ENCODE results near the gene MRPL20.

The MRPL20 gene

GRCh38 chr1:1399187-1399871 lies 7.8 kb downstream of the MRPL20 start, which contains the start of gene CCNL2:
Gene CCNL2 (minus strand): TSS chr1:1399335. CDS start chr1:1399306, 29 bp downstream.
- Histone ChIP-seq H3K9me3 (ENCODE audit: control insufficient read depth in 1 of 2, low read length in 2 of 2) (no peaks in the 10 kb centered on the region), H3K9ac (ENCODE audit: low read depth in 1 of 2, low read length in 2 of 2) (peak within 1 kb of the TSS; percentile 96 to 98), H3K27me3 (ENCODE audit: control insufficient read depth in 1 of 2, insufficient read depth in 2 of 2, low read length in 2 of 2) (no peaks in the 10 kb centered on the region), H3K4me1 (ENCODE audit: control insufficient read depth in 1 of 2, insufficient read depth in 2 of 2, low read length in 2 of 2) (peaks cover 29% of the 10 kb centered on the region in 2 donors), H3K36me3 (ENCODE audit: control insufficient read depth in 1 of 2, insufficient read depth in 2 of 2, low read length in 2 of 2) (peaks cover 39 to 59% of the 10 kb centered on the region in 2 donors), H3K27ac (ENCODE audit: low read depth, low read length) (peak within 1 kb of the TSS; percentile 70), H3K4me3 (ENCODE audit: low read depth in 1 of 2, low read length in 2 of 2) (peak within 1 kb of the TSS; percentile 94 to 100)

DNA sequence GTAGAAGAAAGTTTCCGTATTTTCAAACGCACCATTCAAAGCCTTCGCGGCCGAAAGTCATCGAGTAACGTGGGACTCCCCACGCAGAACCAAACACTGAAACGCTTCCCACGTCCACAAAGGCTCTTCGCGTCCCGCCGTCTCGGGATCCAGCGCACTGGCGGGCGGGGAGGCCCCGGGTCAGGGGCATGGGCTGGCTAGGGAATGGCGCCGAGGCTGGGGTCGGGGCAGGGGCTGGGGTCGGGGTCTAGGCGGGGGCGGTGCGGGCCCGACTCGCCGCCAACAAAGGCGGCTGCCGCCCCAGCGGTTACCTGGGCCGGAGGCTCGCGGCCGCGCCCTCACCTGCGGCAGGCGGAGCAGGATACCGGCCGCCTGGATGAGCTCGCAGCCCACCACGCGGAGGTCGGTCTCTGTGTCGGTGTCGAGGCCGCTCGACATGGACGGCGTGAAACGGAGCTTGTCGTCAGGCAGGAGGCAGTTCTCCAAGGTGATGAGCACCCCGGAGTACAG lies 8.4 kb downstream of the MRPL20 start:
- Histone ChIP-seq H3K9me3 (ENCODE audit: control insufficient read depth in 1 of 2, low read length in 2 of 2) (no peaks in the 10 kb centered on the region), H3K4me3 (ENCODE audit: low read depth in 1 of 2, low read length in 2 of 2) (peak overlapping the region; percentile 89 to 94), H3K27ac (ENCODE audit: low read depth, low read length) (peak overlapping the region; percentile 70), H3K4me1 (ENCODE audit: control insufficient read depth in 1 of 2, insufficient read depth in 2 of 2, low read length in 2 of 2) (peaks cover 29% of the 10 kb centered on the region in 2 donors), H3K9ac (ENCODE audit: low read depth in 1 of 2, low read length in 2 of 2) (peak overlapping the region; percentile 77), H3K36me3 (ENCODE audit: control insufficient read depth in 1 of 2, insufficient read depth in 2 of 2, low read length in 2 of 2) (peaks cover 39 to 62% of the 10 kb centered on the region in 2 donors), H3K27me3 (ENCODE audit: control insufficient read depth in 1 of 2, insufficient read depth in 2 of 2, low read length in 2 of 2) (no peaks in the 10 kb centered on the region)

DNA sequence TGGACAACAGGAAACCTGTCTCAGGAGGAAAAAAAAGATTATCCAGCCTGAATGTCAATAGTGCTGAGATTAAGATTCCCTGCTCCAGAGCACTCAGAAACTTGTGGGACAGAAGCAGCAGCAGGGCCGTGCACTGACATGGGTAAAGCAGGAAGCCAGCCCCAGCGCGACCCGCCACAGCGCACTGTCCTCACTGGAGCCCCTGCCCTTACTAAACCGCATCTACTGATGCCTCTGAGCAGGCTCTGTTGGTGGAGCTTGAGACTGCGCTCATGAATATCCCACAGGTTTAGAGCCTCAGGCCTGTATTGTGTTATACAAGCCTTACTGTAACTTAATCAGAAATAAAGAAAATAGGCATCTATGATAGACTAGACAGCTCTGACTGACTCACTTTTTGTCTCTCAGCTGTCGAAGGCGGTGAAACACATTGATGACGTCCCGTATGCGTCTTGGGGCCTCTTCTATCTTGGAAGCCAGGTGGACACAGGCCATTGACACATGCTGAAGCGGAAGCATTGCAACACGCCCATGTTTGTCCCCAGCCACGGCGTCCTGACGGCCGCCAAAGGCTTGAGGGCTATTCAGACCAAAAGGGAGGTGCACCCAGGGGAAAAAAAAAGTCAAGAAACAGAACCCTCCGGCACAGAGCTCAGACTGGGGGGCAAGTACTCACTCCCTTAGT lies 9.1 kb downstream of the MRPL20 start:
- H3K9me3 ChIP-seq (ENCODE audit: control insufficient read depth in 1 of 2, low read length in 2 of 2), result no peaks in the 10 kb centered on the region
- peak overlapping the region; percentile 89 to 94 for H3K4me3 ChIP-seq (ENCODE audit: low read depth in 1 of 2, low read length in 2 of 2)
- peaks cover 46 to 66% of the 10 kb centered on the region in 2 donors for H3K36me3 ChIP-seq (ENCODE audit: control insufficient read depth in 1 of 2, insufficient read depth in 2 of 2, low read length in 2 of 2)
- H3K9ac ChIP-seq (ENCODE audit: low read depth in 1 of 2, low read length in 2 of 2), result peak overlapping the region; percentile 77
- no peak overlapping the region for H3K27ac ChIP-seq (ENCODE audit: low read depth, low read length)
- H3K27me3 ChIP-seq (ENCODE audit: control insufficient read depth in 1 of 2, insufficient read depth in 2 of 2, low read length in 2 of 2), result no peaks in the 10 kb centered on the region
- peaks cover 29% of the 10 kb centered on the region in 2 donors for H3K4me1 ChIP-seq (ENCODE audit: control insufficient read depth in 1 of 2, insufficient read depth in 2 of 2, low read length in 2 of 2)

- peaks cover 49 to 66% of the 10 kb centered on the region in 2 donors for H3K36me3 ChIP-seq (ENCODE audit: control insufficient read depth in 1 of 2, insufficient read depth in 2 of 2, low read length in 2 of 2)
- no peaks in the 10 kb centered on the region for H3K9me3 ChIP-seq (ENCODE audit: control insufficient read depth in 1 of 2, low read length in 2 of 2)
- H3K9ac ChIP-seq (ENCODE audit: low read depth in 1 of 2, low read length in 2 of 2), result no peak overlapping the region
- H3K4me1 ChIP-seq (ENCODE audit: control insufficient read depth in 1 of 2, insufficient read depth in 2 of 2, low read length in 2 of 2), result peaks cover 14 to 16% of the 10 kb centered on the region in 2 donors
- H3K27ac ChIP-seq (ENCODE audit: low read depth, low read length), result no peak overlapping the region
- no peak overlapping the region for H3K4me3 ChIP-seq (ENCODE audit: low read depth in 1 of 2, low read length in 2 of 2)
- no peaks in the 10 kb centered on the region for H3K27me3 ChIP-seq (ENCODE audit: control insufficient read depth in 1 of 2, insufficient read depth in 2 of 2, low read length in 2 of 2)
Observed at GRCh38 chr1:1395166-1395565, 11.9 kb downstream of the MRPL20 start.

DNA sequence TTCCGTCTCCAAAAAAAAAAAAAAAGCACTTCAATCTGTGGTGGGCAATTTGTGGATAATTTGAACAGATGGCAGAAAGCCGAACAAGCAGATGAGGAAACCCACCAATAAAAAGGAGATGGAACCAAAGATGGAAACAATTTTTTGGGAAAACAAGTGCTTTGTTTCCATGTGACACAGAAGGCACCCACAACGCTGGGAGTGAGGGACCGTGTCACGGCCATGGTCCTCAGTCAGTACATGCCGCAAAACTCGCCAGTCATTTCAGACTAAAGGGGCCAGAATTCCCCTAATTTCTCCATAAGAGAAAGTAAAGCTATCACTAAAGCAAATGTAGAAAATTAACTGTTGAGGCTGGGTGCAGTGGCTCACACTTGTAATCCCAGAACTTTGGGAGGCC lies 13.0 kb downstream of the MRPL20 start:
- Histone ChIP-seq H3K9ac (ENCODE audit: low read depth in 1 of 2, low read length in 2 of 2) (no peak overlapping the region), H3K36me3 (ENCODE audit: control insufficient read depth in 1 of 2, insufficient read depth in 2 of 2, low read length in 2 of 2) (peaks cover 53 to 76% of the 10 kb centered on the region in 2 donors), H3K4me3 (ENCODE audit: low read depth in 1 of 2, low read length in 2 of 2) (no peak overlapping the region), H3K27ac (ENCODE audit: low read depth, low read length) (no peak overlapping the region), H3K9me3 (ENCODE audit: control insufficient read depth in 1 of 2, low read length in 2 of 2) (no peaks in the 10 kb centered on the region), H3K27me3 (ENCODE audit: control insufficient read depth in 1 of 2, insufficient read depth in 2 of 2, low read length in 2 of 2) (no peaks in the 10 kb centered on the region), H3K4me1 (ENCODE audit: control insufficient read depth in 1 of 2, insufficient read depth in 2 of 2, low read length in 2 of 2) (peaks cover 11 to 12% of the 10 kb centered on the region in 2 donors)

DNA sequence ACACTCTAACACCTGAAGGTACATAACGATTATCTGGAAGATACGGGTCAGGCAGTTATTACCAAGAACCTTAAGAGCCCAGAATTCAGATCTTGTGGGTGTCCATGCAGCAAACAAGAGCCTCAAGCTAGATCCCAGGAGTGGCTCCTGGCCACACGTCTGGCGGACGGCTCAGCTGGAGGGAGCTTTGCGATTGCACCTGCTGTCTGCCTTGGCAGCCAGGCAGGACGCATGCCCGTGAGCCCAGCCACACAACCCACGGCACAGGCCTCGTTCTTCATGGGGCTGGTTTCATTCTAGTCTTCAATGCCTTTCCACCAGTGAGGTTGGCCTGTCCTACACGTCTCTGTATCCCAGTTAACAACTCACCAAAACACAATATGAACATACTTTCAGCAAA lies 13.7 kb downstream of the MRPL20 start:
- Histone ChIP-seq H3K9ac (ENCODE audit: low read depth in 1 of 2, low read length in 2 of 2) (no peak overlapping the region), H3K4me1 (ENCODE audit: control insufficient read depth in 1 of 2, insufficient read depth in 2 of 2, low read length in 2 of 2) (peaks cover 11 to 12% of the 10 kb centered on the region in 2 donors)

DNA sequence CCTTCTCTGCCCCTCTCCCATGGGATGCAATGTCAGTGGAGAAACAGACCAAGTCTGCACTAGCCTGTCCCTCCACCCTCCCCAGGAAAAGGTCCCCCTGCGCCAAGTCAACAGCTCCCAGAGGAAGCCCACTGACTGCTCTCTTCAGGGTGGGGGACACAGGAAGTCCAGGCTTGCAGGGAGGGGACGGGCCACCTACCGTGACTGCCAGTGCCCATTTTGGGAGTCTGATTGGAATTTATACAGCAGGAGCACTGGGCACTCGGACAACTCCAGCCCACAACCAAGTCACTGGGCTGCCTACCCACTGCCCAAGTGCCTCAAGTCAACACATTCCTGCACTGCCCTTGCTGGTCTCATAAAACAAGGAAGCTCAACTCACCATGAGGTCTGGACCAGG lies 14.1 kb downstream of the MRPL20 start:
- Histone ChIP-seq H3K27ac (ENCODE audit: low read depth, low read length) (no peak overlapping the region), H3K27me3 (ENCODE audit: control insufficient read depth in 1 of 2, insufficient read depth in 2 of 2, low read length in 2 of 2) (no peaks in the 10 kb centered on the region), H3K4me1 (ENCODE audit: control insufficient read depth in 1 of 2, insufficient read depth in 2 of 2, low read length in 2 of 2) (peaks cover 8 to 9% of the 10 kb centered on the region in 2 donors), H3K36me3 (ENCODE audit: control insufficient read depth in 1 of 2, insufficient read depth in 2 of 2, low read length in 2 of 2) (peaks cover 54 to 86% of the 10 kb centered on the region in 2 donors), H3K9ac (ENCODE audit: low read depth in 1 of 2, low read length in 2 of 2) (no peak overlapping the region), H3K4me3 (ENCODE audit: low read depth in 1 of 2, low read length in 2 of 2) (no peak overlapping the region), H3K9me3 (ENCODE audit: control insufficient read depth in 1 of 2, low read length in 2 of 2) (no peaks in the 10 kb centered on the region)

More for the DNA sequence above, 13.7 kb downstream of the MRPL20 start:
- Histone ChIP-seq H3K4me3 (ENCODE audit: low read depth in 1 of 2, low read length in 2 of 2) (no peak overlapping the region), H3K9me3 (ENCODE audit: control insufficient read depth in 1 of 2, low read length in 2 of 2) (no peaks in the 10 kb centered on the region), H3K27me3 (ENCODE audit: control insufficient read depth in 1 of 2, insufficient read depth in 2 of 2, low read length in 2 of 2) (no peaks in the 10 kb centered on the region), H3K36me3 (ENCODE audit: control insufficient read depth in 1 of 2, insufficient read depth in 2 of 2, low read length in 2 of 2) (peaks cover 53 to 81% of the 10 kb centered on the region in 2 donors), H3K27ac (ENCODE audit: low read depth, low read length) (no peak overlapping the region)

DNA sequence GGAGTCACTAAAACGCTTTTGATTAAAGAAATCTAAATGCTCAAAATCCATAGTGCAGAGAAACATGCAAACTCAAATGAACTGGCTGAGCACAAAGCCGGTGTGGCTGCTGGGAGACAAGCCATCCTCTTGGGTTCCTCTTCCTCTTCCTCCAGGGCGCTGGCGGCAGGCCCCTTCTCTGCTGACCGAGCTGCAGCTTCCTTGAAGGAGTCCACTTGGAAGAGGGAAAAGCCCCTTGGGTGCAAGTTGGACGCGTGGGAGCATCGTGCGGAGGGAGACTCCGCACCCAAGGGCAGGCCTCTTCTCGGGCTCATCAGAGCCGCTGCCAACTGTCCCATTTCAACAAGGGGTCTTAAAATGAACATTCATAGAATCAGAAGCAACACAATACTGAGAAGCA lies 15.9 kb downstream of the MRPL20 start:
- H3K36me3 ChIP-seq (ENCODE audit: control insufficient read depth in 1 of 2, insufficient read depth in 2 of 2, low read length in 2 of 2), result peaks cover 59 to 92% of the 10 kb centered on the region in 2 donors
- H3K4me3 ChIP-seq (ENCODE audit: low read depth in 1 of 2, low read length in 2 of 2), result no peak overlapping the region

GRCh38 chr1:1390675-1391074 lies 16.4 kb downstream of the MRPL20 start:
- Histone ChIP-seq H3K4me1 (ENCODE audit: control insufficient read depth in 1 of 2, insufficient read depth in 2 of 2, low read length in 2 of 2) (no peaks in the 10 kb centered on the region), H3K27ac (ENCODE audit: low read depth, low read length) (no peak overlapping the region), H3K9ac (ENCODE audit: low read depth in 1 of 2, low read length in 2 of 2) (no peak overlapping the region), H3K36me3 (ENCODE audit: control insufficient read depth in 1 of 2, insufficient read depth in 2 of 2, low read length in 2 of 2) (peaks cover 64 to 95% of the 10 kb centered on the region in 2 donors), H3K27me3 (ENCODE audit: control insufficient read depth in 1 of 2, insufficient read depth in 2 of 2, low read length in 2 of 2) (no peaks in the 10 kb centered on the region), H3K9me3 (ENCODE audit: control insufficient read depth in 1 of 2, low read length in 2 of 2) (no peaks in the 10 kb centered on the region), H3K4me3 (ENCODE audit: low read depth in 1 of 2, low read length in 2 of 2) (no peak overlapping the region)

More for the DNA sequence above, 15.9 kb downstream of the MRPL20 start:
- Histone ChIP-seq H3K4me1 (ENCODE audit: control insufficient read depth in 1 of 2, insufficient read depth in 2 of 2, low read length in 2 of 2) (no peaks in the 10 kb centered on the region), H3K9me3 (ENCODE audit: control insufficient read depth in 1 of 2, low read length in 2 of 2) (no peaks in the 10 kb centered on the region), H3K27me3 (ENCODE audit: control insufficient read depth in 1 of 2, insufficient read depth in 2 of 2, low read length in 2 of 2) (no peaks in the 10 kb centered on the region), H3K9ac (ENCODE audit: low read depth in 1 of 2, low read length in 2 of 2) (no peak overlapping the region), H3K27ac (ENCODE audit: low read depth, low read length) (no peak overlapping the region)

- no peaks in the 10 kb centered on the region for H3K27me3 ChIP-seq (ENCODE audit: control insufficient read depth in 1 of 2, insufficient read depth in 2 of 2, low read length in 2 of 2)
- no peaks in the 10 kb centered on the region for H3K4me1 ChIP-seq (ENCODE audit: control insufficient read depth in 1 of 2, insufficient read depth in 2 of 2, low read length in 2 of 2)
- no peak overlapping the region for H3K27ac ChIP-seq (ENCODE audit: low read depth, low read length)
- H3K36me3 ChIP-seq (ENCODE audit: control insufficient read depth in 1 of 2, insufficient read depth in 2 of 2, low read length in 2 of 2), result peaks cover 53 to 72% of the 10 kb centered on the region in 2 donors
- no peak overlapping the region for H3K9ac ChIP-seq (ENCODE audit: low read depth in 1 of 2, low read length in 2 of 2)
- H3K4me3 ChIP-seq (ENCODE audit: low read depth in 1 of 2, low read length in 2 of 2), result no peak overlapping the region
- no peaks in the 10 kb centered on the region for H3K9me3 ChIP-seq (ENCODE audit: control insufficient read depth in 1 of 2, low read length in 2 of 2)
Observed at GRCh38 chr1:1388078-1388472, 19.0 kb downstream of the MRPL20 start.
